Measurements from ENCODE around the gene F7. TPM values are rescaled to one million over a fixed set of nuclear protein-coding genes. Genes with fewer than 3 reads are reported as not detected.

F7 gene
- total RNA-seq, 1 donor from 2014 or later: 1.0 TPM

GRCh38 chr13:113118261-113119021, 12.8 kb downstream of the F7 start:
- H3K27ac Mint-ChIP-seq (ENCODE audit: unreplicated experiment): no peak overlapping the region
- no peak for DNase-seq (ENCODE audit: low read depth, low spot score)
- H3K4me3 Mint-ChIP-seq: no peak overlapping the region
- peaks cover 6% of the 10 kb centered on the region for H3K27me3 Mint-ChIP-seq (ENCODE audit: low read depth)
- H3K4me1 Mint-ChIP-seq: peaks cover 12% of the 10 kb centered on the region
- no peak for TF ChIP-seq CTCF (conservative IDR thresholded peaks at IDR 0.05)
- no peaks in the 10 kb centered on the region for H3K9me3 Mint-ChIP-seq
- no peaks in the 10 kb centered on the region for H3K36me3 Mint-ChIP-seq (ENCODE audit: low read depth)

GRCh38 chr13:113119166-113119821, 13.7 kb downstream of the F7 start:
- Mint-ChIP-seq H3K4me1 (peaks cover 12% of the 10 kb centered on the region), H3K27me3 (ENCODE audit: low read depth) (peaks cover 6% of the 10 kb centered on the region), H3K9me3 (no peaks in the 10 kb centered on the region), H3K36me3 (ENCODE audit: low read depth) (no peaks in the 10 kb centered on the region), H3K27ac (ENCODE audit: unreplicated experiment) (no peak overlapping the region), H3K4me3 (no peak overlapping the region)
- DNase-seq (ENCODE audit: low read depth, low spot score): no peak
- no peak for TF ChIP-seq CTCF (conservative IDR thresholded peaks at IDR 0.05)

- Mint-ChIP-seq H3K27me3 (ENCODE audit: low read depth) (peaks cover 3% of the 10 kb centered on the region), H3K9me3 (no peaks in the 10 kb centered on the region), H3K4me1 (peaks cover 12% of the 10 kb centered on the region), H3K36me3 (ENCODE audit: low read depth) (no peaks in the 10 kb centered on the region), H3K4me3 (no peak overlapping the region), H3K27ac (ENCODE audit: unreplicated experiment) (no peak overlapping the region)
- no peak for TF ChIP-seq CTCF (conservative IDR thresholded peaks at IDR 0.05)
- no peak for DNase-seq (ENCODE audit: low read depth, low spot score)
These were observed 14.2 kb downstream of the F7 start for GRCh38 chr13:113119822-113120189.

- no peak for TF ChIP-seq CTCF (conservative IDR thresholded peaks at IDR 0.05)
- Mint-ChIP-seq H3K9me3 (no peaks in the 10 kb centered on the region), H3K4me1 (peaks cover 12% of the 10 kb centered on the region), H3K27me3 (ENCODE audit: low read depth) (peaks cover 3% of the 10 kb centered on the region), H3K4me3 (no peak overlapping the region), H3K27ac (ENCODE audit: unreplicated experiment) (no peak overlapping the region), H3K36me3 (ENCODE audit: low read depth) (no peaks in the 10 kb centered on the region)
- no peak for DNase-seq (ENCODE audit: low read depth, low spot score)
These were observed 14.9 kb downstream of the F7 start for GRCh38 chr13:113120300-113121182.

GRCh38 chr13:113121183-113121927, 15.8 kb downstream of the F7 start:
- no peak overlapping the region for H3K4me3 Mint-ChIP-seq
- H3K27me3 Mint-ChIP-seq (ENCODE audit: low read depth): peaks cover 3% of the 10 kb centered on the region
- peak overlapping the region; percentile 35 for H3K27ac Mint-ChIP-seq (ENCODE audit: unreplicated experiment)
- H3K36me3 Mint-ChIP-seq (ENCODE audit: low read depth): no peaks in the 10 kb centered on the region
- H3K4me1 Mint-ChIP-seq: peaks cover 12% of the 10 kb centered on the region
- H3K9me3 Mint-ChIP-seq: no peaks in the 10 kb centered on the region
- no peak for DNase-seq (ENCODE audit: low read depth, low spot score)
- TF ChIP-seq CTCF (conservative IDR thresholded peaks at IDR 0.05): no peak
